Natural killer cell (primary cell): Measurements from ENCODE around the gene KATNIP. TPM values are rescaled to one million over a fixed set of nuclear protein-coding genes. Genes with fewer than 3 reads are reported as not detected.

Experiments used
- ATAC-seq, 3 donors: fragments of 150-1000 bp in 2 of 3; fragments of 200-7000 bp in 1 of 3; cut with Tn5 transposase; 1 replicate in 1 of 3; 2 replicates in 2 of 3; pipeline ENCODE4 v1.10.0; 2021; ENCODE audit warnings: mild to moderate bottlenecking in 2 of 3, moderate library complexity in 2 of 3
- DNase-seq, 2 donors: peaks; one replicate each; pipeline versions ENCODE4 v3.0.0 to v3.0.0-alpha.2; 2013 to 2021; ENCODE audit warnings: mixed read lengths in 1 of 2
- H3K27ac ChIP-seq: one replicate; pipeline ENCODE4 v1.5.1; 2013; ENCODE audit warnings: mild to moderate bottlenecking, low read length
- H3K27me3 ChIP-seq: one replicate; pipeline ENCODE4 v1.6.1; 2013; ENCODE audit warnings: low read length; ENCODE audit not compliant: control insufficient read depth, insufficient read depth
- H3K36me3 ChIP-seq: one replicate; pipeline ENCODE4 v1.6.1; 2013; ENCODE audit warnings: low read length; ENCODE audit not compliant: control insufficient read depth, insufficient read depth
- H3K4me1 ChIP-seq: one replicate; pipeline ENCODE4 v1.6.1; 2013; ENCODE audit warnings: low read length; ENCODE audit not compliant: control insufficient read depth, insufficient read depth
- H3K4me3 ChIP-seq: one replicate; pipeline ENCODE4 v1.5.1; 2013; ENCODE audit warnings: low read length
- H3K9me3 ChIP-seq: one replicate; pipeline ENCODE4 v1.6.1; 2013; ENCODE audit warnings: low read length; ENCODE audit not compliant: control insufficient read depth, insufficient read depth
- H3K27ac Mint-ChIP-seq, 2 donors: one replicate each; pipeline ENCODE4 v1.8.0; 2022; ENCODE audit warnings: mild to moderate bottlenecking in 2 of 2, mixed read lengths in 2 of 2, moderate library complexity in 1 of 2
- H3K27me3 Mint-ChIP-seq, 2 donors: one replicate each; pipeline ENCODE4 v1.8.0; 2022; ENCODE audit warnings: low read depth in 2 of 2, mixed read lengths in 2 of 2
- H3K36me3 Mint-ChIP-seq: one replicate; pipeline ENCODE4 v1.8.0; 2022; ENCODE audit warnings: mixed read lengths
- H3K4me1 Mint-ChIP-seq, 2 donors: one replicate each; pipeline ENCODE4 v1.8.0; 2022; ENCODE audit warnings: mixed read lengths in 2 of 2
- H3K4me3 Mint-ChIP-seq: one replicate; pipeline ENCODE4 v1.8.0; 2022; ENCODE audit warnings: mild to moderate bottlenecking, moderate library complexity, mixed read lengths
- H3K9me3 Mint-ChIP-seq, 2 donors: one replicate each; pipeline ENCODE4 v1.8.0; 2022; ENCODE audit warnings: mixed read lengths in 2 of 2
- WGBS: methylation state at CpG from one replicate; pipeline ENCODE4 v1.1.7; 2013; ENCODE audit warnings: missing lambda C conversion rate; ENCODE audit not compliant: insufficient coverage; 5-methylcytosine and 5-hydroxymethylcytosine counted together
- intact Hi-C: fragments of 100-400 bp; cut with micrococcal nuclease; formaldehyde crosslinking; loops from one replicate; pipeline ENCODE4 v1.14.2; 2022
- total RNA-seq, 4 donors: library from RNA; stranded (reverse); fragments of 120-200 nt in 1 of 4; gene quantifications; one replicate each; pipeline versions ENCODE4 v1.2.3 to v1.2.4, GENCODE V29; 2013 to 2022
- TF ChIP-seq, protein P1 (sequence below): fragments of 200-600 bp; IDR thresholded peaks from one replicate; pipeline ENCODE4 v1.8.0; 2022; ENCODE audit warnings: antibody characterized with exemption

KATNIP gene
- total RNA-seq, 3 donors from 2014 or later (not counting 1 experiment from before 2014, with no cell fraction given) = 32.6 to 38.4 (median 32.7) TPM

DNA sequence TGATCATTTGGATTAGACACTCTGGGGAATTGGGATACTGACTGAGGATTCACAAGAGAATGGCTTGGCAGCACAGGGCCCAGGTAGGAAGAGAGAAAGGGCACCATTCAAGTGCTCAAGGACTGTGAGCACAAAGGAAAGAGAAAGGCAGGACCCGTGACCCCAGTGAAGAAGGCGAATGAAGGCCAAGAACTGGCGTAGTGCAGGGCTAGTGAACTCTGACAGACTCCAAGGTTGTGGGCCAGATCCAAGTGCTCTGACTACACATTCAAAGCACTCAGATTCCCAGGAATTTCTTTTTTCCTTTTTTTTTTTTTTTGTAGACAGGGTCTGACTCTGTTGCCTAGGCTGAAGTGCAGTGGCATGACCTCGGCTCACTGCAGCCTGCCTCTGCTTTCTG, 5.3 kb upstream of the KATNIP start:
- H3K27ac Mint-ChIP-seq = no peak overlapping the region
- H3K4me1 ChIP-seq = peaks cover 19% of the 10 kb centered on the region
- ATAC-seq (no peak), DNase-seq (no peak)
- intact Hi-C loops = no loop called here
- H3K27me3 ChIP-seq = no peaks in the 10 kb centered on the region
- TF ChIP-seq, protein P1, sequence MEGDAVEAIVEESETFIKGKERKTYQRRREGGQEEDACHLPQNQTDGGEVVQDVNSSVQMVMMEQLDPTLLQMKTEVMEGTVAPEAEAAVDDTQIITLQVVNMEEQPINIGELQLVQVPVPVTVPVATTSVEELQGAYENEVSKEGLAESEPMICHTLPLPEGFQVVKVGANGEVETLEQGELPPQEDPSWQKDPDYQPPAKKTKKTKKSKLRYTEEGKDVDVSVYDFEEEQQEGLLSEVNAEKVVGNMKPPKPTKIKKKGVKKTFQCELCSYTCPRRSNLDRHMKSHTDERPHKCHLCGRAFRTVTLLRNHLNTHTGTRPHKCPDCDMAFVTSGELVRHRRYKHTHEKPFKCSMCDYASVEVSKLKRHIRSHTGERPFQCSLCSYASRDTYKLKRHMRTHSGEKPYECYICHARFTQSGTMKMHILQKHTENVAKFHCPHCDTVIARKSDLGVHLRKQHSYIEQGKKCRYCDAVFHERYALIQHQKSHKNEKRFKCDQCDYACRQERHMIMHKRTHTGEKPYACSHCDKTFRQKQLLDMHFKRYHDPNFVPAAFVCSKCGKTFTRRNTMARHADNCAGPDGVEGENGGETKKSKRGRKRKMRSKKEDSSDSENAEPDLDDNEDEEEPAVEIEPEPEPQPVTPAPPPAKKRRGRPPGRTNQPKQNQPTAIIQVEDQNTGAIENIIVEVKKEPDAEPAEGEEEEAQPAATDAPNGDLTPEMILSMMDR = no peak
- H3K36me3 Mint-ChIP-seq = peaks cover 32% of the 10 kb centered on the region
- no peak overlapping the region for H3K27ac ChIP-seq
- peaks cover 43 to 60% of the 10 kb centered on the region in 2 donors for H3K4me1 Mint-ChIP-seq
- no peaks in the 10 kb centered on the region for H3K9me3 Mint-ChIP-seq
- H3K36me3 ChIP-seq = peaks cover 50% of the 10 kb centered on the region
- H3K27me3 Mint-ChIP-seq = no peaks in the 10 kb centered on the region
- 100% methylated on average over 4 of the region's 4 CpGs for WGBS
- no peaks in the 10 kb centered on the region for H3K9me3 ChIP-seq
- no peak overlapping the region for H3K4me3 Mint-ChIP-seq
- H3K4me3 ChIP-seq = no peak overlapping the region

DNA sequence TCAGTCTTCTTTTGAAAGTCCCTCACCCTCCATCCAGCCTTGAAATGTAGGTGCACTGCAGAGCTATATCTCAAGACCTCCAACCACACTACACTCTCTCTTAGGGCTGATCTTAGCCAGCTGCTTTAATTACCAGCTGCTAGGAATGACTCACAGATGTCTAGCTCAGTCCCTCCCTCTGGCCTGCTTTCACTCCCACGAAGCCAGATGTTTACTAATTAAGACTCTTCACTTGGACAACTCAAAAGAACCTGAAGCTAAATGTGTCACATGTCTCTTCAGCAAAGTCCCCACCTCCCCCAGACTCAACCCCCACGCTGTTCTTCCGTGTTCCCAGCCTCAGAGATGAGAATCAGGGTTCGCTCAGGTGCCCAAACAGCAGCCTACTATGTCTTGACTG, 2.8 kb upstream of the KATNIP start:
- Histone ChIP-seq H3K36me3 (peaks cover 29% of the 10 kb centered on the region), H3K4me1 (peaks cover 25% of the 10 kb centered on the region), H3K4me3 (no peak overlapping the region), H3K9me3 (no peaks in the 10 kb centered on the region), H3K27me3 (no peaks in the 10 kb centered on the region), H3K27ac (no peak overlapping the region)
- TF ChIP-seq, protein P1 = no peak
- Mint-ChIP-seq H3K4me3 (no peak overlapping the region), H3K27ac (peak overlapping the region; percentile 45 to 59), H3K4me1 (peaks cover 49 to 57% of the 10 kb centered on the region in 2 donors), H3K36me3 (peaks cover 14% of the 10 kb centered on the region), H3K9me3 (no peaks in the 10 kb centered on the region), H3K27me3 (no peaks in the 10 kb centered on the region)
- intact Hi-C loops = no loop called here
- ATAC-seq = no peak
- 83% methylated on average over 4 of the region's 4 CpGs for WGBS
- DNase-seq = no peak

DNA sequence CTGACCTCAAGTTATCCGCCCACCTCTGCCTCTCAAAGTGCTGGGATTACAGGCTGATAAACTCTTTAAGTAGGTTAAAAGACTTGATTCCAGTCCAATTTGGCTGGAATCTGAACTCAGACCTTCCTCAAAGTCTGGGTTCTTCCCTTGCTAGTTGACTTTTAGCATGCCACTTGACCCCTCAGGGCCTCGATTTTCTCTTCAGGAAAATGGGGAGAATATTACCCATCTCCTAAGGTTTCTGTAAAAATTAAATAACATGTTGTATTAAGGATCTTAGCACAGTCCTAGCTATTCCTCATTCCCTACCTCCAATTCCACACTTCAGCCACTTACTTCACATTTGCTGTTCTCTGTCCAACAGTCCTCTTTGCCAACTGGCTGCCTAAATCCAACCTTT, 2.1 kb upstream of the KATNIP start:
- no peaks in the 10 kb centered on the region for H3K9me3 ChIP-seq
- peaks cover 22% of the 10 kb centered on the region for H3K36me3 ChIP-seq
- no peak overlapping the region for H3K27ac ChIP-seq
- H3K4me1 ChIP-seq = peaks cover 25% of the 10 kb centered on the region
- H3K27me3 ChIP-seq = no peaks in the 10 kb centered on the region
- no peak for DNase-seq
- no peak overlapping the region for H3K4me3 ChIP-seq
- H3K9me3 Mint-ChIP-seq = no peaks in the 10 kb centered on the region
- H3K4me3 Mint-ChIP-seq = peak overlapping the region; percentile 6
- TF ChIP-seq, protein P1 = no peak
- ATAC-seq = no peak
- intact Hi-C loops = no loop called here
- H3K27me3 Mint-ChIP-seq = no peaks in the 10 kb centered on the region
- H3K36me3 Mint-ChIP-seq = peaks cover 14% of the 10 kb centered on the region
- H3K27ac Mint-ChIP-seq = peak overlapping the region; percentile 45 to 100
- peaks cover 49 to 57% of the 10 kb centered on the region in 2 donors for H3K4me1 Mint-ChIP-seq
- WGBS = 88% methylated on average over 1 of the region's 2 CpGs

DNA sequence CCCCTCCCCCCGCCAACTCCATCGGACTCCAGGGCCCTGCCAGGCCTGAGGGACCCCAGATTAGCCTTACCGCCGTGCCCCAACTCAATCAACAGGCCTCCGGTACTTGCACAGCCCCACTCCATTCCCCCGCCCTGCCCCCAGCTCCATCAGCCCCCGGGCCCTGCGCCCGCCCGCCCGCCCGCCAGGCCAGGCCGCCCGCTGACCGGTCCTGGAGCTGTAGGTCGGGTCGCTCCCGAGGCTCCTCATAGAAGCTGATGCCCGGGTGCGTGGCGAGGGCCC, 539 bp upstream of the KATNIP start:
- H3K9me3 ChIP-seq = no peaks in the 10 kb centered on the region
- WGBS = under 1% methylated on average over 20 of the region's 21 CpGs
- H3K36me3 ChIP-seq = peaks cover 7% of the 10 kb centered on the region
- no peaks in the 10 kb centered on the region for H3K27me3 ChIP-seq
- intact Hi-C loops = no loop called here
- no peaks in the 10 kb centered on the region for H3K27me3 Mint-ChIP-seq
- TF ChIP-seq, protein P1 = no peak
- peaks cover 3% of the 10 kb centered on the region for H3K36me3 Mint-ChIP-seq
- H3K27ac ChIP-seq = peak overlapping the region; percentile 65
- H3K4me3 ChIP-seq = peak overlapping the region; percentile 52
- peaks cover 49 to 51% of the 10 kb centered on the region in 2 donors for H3K4me1 Mint-ChIP-seq
- peak overlapping the region; percentile 99 to 100 for H3K27ac Mint-ChIP-seq
- H3K4me3 Mint-ChIP-seq = peak overlapping the region; percentile 99
- peaks cover 25% of the 10 kb centered on the region for H3K4me1 ChIP-seq
- ATAC-seq (peak; percentile 17 to 37 (median 32)), DNase-seq (no peak)
- H3K9me3 Mint-ChIP-seq = no peaks in the 10 kb centered on the region
